ENCODE data around the gene TUBB4A.

- TF ChIP-seq CTCF (IDR thresholded peaks at IDR 0.05; ENCODE audit: insufficient read depth, low read depth, low read length) (no peak), EZH2 (IDR thresholded peaks at IDR 0.05; ENCODE audit: insufficient read depth, low read length) (no peak)
Observed at GRCh38 chr19:6459262-6460098, 42.6 kb downstream of the TUBB4A start, which contains the start of gene SLC25A23.
